Sciatic nerve (tissue), 2 donors: ENCODE measurements around the gene PRDM7. TPM values are rescaled to one million over a fixed set of nuclear protein-coding genes. Genes with fewer than 3 reads are reported as not detected.
"Not testable (repeated sequence)": the region's sequence is repeated elsewhere in the genome, so short reads cannot be mapped to it uniquely, and the experiment has no call there.

ENCODE experiments used
- ATAC-seq: fragments of 200-7000 bp; cut with Tn5 transposase; one replicate; pipeline ENCODE4 v1.9.1; 2020; ENCODE audit warnings: mild to moderate bottlenecking, moderate library complexity
- DNase-seq: peaks from one replicate; pipeline ENCODE4 v3.0.0-alpha.2; 2020; ENCODE audit warnings: low spot score
- intact Hi-C: fragments of 100-400 bp; cut with DNase I; formaldehyde crosslinking; loops from one replicate; pipeline ENCODE4 v1.14.2; 2022
- total RNA-seq: library from RNA; stranded (reverse); fragmentation: NEBNext Ultra II Directional; extraction: Animal tissue kit (Norgen Biotek cat#: 25700); gene quantifications from one replicate; pipeline ENCODE4 v1.2.1, GENCODE V29; 2021
- donor health status: DM: no; HTN: no; CAD: no.
- donor health status: DM: no; HTN: no; CAD: no.

Gene PRDM7
- total RNA-seq, 1 donor from 2014 or later, result not detected

GRCh38 chr16:90019543-90020259, 57.4 kb downstream of the PRDM7 start:
- ATAC-seq (no peak), DNase-seq (no peak)
- intact Hi-C loops, result no loop called here

- intact Hi-C loops, result no loop called here
- ATAC-seq (no peak), DNase-seq (no peak)
Measured at GRCh38 chr16:90018652-90019542, 58.2 kb downstream of the PRDM7 start, which contains the start of gene DBNDD1. TSS of gene DBNDD1 (minus strand) at chr16:90019456. CDS start at chr16:90019341, 115 bp downstream.

GRCh38 chr16:90018297-90018651, 58.9 kb downstream of the PRDM7 start:
- DNase-seq, result no peak
- intact Hi-C loops, result no loop called here
- ATAC-seq, result no peak

DNA sequence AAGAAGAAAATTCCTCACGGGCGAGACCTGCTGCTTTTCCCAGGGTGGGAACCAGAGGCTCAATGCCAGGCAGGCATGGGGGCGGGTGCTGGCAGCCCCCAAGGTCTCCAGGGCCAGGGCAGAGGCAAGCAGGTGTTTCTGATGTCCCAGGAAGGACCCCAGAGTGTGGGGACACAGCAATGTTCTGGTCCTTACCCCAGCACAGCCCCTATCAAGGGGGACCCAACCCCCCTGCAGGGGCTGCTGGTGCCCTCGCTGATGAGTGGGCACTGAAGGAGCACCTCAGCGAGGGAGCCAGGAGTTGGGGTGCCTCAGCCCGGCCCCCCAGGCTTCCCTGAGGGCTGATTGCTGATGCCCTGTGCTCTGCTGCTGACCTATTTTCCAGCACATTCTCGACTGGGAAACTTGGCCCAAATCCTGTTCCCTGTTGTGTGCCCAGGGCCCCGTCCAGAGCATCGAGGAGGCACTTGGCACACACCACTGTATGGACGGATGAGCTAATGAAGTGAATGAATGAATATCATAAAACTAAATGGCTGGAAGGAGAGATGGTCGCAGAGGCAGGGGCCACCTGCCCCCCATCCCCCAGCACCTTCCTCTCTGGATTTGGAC, 60.7 kb downstream of the PRDM7 start:
- DNase-seq, result no peak
- ATAC-seq, result no peak
- intact Hi-C loops, result no loop called here

DNA sequence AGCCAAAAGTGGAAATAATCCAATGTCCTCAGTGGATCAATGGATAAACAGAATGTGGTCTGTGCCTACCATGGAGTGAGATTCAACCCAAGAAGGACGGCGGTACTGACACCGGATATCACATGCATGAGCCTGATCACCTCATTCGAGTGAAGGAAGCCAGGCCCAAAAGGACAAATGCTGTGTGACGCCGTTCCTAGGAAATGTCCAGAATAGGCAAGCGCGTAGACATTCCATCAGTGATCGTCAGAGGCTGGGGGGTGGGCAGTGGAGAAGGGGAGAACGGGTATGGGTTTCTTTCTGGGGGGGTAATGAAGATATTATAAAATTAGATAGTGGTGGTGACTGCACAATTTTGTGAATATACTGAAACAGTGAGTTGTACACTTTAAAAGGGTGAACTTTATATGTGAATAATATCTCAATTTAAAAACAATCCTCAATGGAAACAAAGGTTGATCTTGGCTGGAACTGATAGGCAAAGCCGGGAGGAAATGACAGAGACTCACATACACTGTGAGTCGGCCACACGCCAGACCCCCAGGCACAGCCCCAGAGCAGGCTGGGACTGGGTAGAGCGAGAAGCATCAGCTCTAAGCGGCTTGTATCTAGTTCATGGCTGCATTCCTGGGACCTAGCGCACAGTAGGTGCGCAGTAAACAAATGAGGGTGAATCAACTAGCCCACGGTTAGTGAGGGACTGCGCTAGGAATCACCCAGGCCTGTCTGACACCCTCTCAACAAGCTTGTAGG, 61.4 kb downstream of the PRDM7 start:
- no peak for ATAC-seq
- no peak for DNase-seq
- intact Hi-C loops, result no loop called here

- intact Hi-C loops, result no loop called here
- ATAC-seq (no peak), DNase-seq (no peak)
Measured at GRCh38 chr16:90012991-90013745, 64.0 kb downstream of the PRDM7 start.

DNA sequence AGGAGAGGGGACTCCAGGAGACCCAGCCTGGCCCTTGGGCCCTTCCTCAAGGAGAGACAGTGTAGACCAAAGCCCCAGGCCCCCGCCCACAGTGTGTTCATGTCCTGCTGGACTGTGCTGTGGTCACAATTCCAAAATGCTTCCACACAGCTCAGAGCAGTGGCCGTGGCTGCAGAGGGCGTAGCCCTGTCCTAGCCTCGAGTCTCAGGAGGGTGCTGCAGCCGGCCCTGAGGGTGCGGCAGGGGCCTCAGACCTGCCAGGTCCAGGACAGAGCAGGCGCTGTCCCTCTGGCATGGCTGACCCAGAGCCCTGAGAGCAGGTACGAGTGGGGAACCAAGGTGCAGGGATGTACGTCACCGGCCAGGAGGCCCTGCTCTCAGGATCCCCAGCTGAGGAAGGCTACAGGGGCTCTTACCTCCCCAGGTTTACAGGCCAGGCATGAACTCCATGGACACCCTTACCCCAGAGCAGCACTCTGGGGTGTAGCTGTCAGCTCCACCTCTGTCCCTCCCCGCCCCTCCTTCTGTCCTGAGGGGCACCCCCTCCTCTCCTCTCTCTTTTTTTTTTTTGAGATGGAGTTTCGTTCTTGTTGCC, 65.1 kb downstream of the PRDM7 start:
- DNase-seq (no peak), ATAC-seq (no peak)
- intact Hi-C loops, result no loop called here

GRCh38 chr16:90011508-90011819, 65.7 kb downstream of the PRDM7 start:
- intact Hi-C loops, result no loop called here
- no peak for DNase-seq
- no peak for ATAC-seq

GRCh38 chr16:90010676-90011507, 66.2 kb downstream of the PRDM7 start:
- no peak for ATAC-seq
- intact Hi-C loops, result no loop called here

DNA sequence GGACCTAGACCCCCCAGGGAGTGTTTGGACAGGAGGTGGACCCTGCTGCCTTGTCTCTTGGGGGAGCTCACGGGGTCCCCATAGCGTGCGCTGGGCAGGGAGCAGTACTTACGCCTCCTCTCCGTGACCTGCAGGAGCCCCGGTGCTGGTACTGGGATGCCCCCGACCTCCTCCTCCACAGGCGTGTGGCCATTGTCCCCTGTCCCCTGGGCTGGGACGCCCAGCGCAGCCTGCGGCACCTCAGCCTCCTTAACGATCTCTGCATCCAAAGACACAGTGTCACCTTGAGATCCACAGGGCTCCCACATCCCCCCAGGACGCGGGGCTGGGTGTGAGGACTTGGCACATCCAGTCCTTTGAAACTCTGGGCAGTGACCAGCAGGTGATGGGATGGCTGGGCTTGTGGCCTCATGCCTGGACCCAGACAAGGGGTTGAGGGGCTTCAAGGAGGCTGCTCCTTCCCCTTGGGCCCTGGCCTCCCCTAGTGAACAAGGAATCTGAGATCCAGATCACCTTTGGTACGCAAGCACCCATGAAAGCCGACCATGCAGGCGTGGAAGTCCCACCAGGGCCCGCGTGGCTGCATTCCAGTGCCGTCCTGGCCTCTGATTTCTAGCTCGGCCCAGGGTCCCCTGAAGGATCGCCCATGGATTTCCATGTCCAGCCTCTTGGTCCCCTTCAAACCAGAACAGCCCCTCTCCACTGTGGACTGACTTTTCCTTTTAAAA, 67.8 kb downstream of the PRDM7 start:
- ATAC-seq (peak; percentile 28), DNase-seq (no peak)
- intact Hi-C loops, result no loop called here

More at GRCh38 chr16:90010676-90011507, 66.2 kb downstream of the PRDM7 start:
- DNase-seq, result no peak

GRCh38 chr16:90008708-90009145, 68.4 kb downstream of the PRDM7 start:
- DNase-seq, result no peak
- ATAC-seq, result no peak
- intact Hi-C loops, result no loop called here

GRCh38 chr16:90007635-90008234, 69.4 kb downstream of the PRDM7 start:
- DNase-seq, ATAC-seq, intact Hi-C loops: not testable (repeated sequence)

DNA sequence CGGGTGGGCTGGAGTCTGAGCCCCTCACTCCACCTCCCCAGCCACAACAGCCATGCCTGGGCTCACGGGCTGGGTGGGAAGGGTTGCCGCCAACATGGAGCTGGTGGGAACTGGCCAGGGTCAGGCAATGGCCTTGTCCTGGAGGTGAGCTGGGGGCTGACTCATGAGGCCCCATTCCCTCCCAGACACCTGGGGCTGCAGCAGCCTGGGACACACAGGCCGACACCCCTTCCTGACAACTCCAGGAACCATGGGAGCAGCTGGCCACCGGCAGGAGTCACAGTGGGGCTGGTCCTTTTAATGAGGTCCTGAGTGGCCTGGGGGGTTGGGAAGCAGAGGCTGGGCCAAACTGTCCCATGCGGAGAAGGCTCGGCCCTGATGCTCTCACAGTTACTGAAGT, 70.1 kb downstream of the PRDM7 start:
- no peak for ATAC-seq
- DNase-seq, result no peak
- intact Hi-C loops, result no loop called here
